ENCODE measurements around the gene MPLKIP.

The MPLKIP gene

DNA sequence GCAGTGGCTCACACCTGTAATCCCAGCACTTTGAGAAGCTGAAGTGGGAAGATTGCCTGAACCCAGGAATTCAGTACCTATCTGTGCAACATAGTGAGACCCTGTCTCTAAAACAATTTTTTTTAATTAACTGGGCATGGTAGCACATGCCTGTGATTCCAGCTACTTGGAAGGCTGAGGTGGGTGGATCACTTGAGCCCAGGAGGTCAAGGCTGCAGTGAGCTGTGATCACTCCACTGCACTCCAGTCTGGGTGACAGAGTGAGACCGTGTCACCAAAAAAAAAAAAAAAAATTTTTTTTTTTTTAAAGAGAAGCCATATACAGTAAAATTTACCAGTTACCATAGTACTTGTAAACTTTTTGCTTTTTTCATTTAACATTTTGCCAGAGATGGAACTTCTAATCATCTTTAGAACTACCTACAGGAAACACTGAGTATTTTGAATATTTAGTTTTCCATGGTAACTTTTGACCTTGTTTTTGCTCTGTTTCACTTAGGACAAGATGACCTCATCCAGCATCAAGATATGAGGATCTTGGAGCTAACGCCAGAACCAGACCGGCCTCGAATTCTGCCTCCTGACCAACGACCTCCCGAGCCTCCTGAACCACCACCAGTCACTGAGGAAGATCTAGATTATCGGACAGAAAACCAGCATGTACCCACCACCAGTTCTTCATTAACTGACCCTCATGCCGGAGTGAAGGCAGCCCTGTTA is 40.6 kb downstream of the MPLKIP start:
- Histone ChIP-seq H3K27me3 (ENCODE audit: insufficient read depth, low read depth) (no peaks in the 10 kb centered on the region), H3K4me2 (no peak overlapping the region), H3K4me1 (ENCODE audit: low read depth, poor library complexity, severe bottlenecking) (no peaks in the 10 kb centered on the region), H3K27ac (no peak overlapping the region), H3K36me3 (ENCODE audit: insufficient read depth) (0 out of 2 replicates have a peak, but pooled peaks cover 4% of the 10 kb centered on the region), H3K9ac (no peak overlapping the region), H3K79me2 (ENCODE audit: insufficient read depth, low read depth) (no peaks in the 10 kb centered on the region), H2AFZ (ENCODE audit: low read depth) (no peak overlapping the region), H4K20me1 (ENCODE audit: insufficient read depth) (no peaks in the 10 kb centered on the region), H3K4me3 (IDR thresholded peaks at IDR 0.05; ENCODE audit: insufficient read depth, low read depth, low read length) (no peak overlapping the region)
- TF ChIP-seq, protein P1, sequence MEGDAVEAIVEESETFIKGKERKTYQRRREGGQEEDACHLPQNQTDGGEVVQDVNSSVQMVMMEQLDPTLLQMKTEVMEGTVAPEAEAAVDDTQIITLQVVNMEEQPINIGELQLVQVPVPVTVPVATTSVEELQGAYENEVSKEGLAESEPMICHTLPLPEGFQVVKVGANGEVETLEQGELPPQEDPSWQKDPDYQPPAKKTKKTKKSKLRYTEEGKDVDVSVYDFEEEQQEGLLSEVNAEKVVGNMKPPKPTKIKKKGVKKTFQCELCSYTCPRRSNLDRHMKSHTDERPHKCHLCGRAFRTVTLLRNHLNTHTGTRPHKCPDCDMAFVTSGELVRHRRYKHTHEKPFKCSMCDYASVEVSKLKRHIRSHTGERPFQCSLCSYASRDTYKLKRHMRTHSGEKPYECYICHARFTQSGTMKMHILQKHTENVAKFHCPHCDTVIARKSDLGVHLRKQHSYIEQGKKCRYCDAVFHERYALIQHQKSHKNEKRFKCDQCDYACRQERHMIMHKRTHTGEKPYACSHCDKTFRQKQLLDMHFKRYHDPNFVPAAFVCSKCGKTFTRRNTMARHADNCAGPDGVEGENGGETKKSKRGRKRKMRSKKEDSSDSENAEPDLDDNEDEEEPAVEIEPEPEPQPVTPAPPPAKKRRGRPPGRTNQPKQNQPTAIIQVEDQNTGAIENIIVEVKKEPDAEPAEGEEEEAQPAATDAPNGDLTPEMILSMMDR (conservative IDR thresholded peaks at IDR 0.05; ENCODE audit: low read depth, low read length) = no peak

DNA sequence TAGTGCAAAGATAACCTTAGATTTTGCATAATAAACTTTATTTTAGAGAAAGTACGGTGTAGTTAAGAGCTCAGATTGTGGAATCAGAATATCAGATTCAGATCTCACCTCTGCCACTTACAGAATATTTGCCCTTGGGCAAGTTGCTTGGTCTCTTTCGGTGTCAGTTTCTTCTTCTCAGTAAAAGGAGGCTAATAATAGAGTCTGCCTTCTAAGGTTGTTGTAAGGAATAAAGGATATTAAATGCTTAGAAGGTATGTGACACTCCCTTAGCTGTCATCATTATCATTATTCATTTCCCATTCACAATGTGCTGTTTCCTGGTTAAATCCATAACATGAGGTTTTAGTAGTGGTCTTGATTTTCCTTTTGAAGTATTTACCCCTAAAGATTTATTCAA is 42.2 kb downstream of the MPLKIP start:
- Histone ChIP-seq H3K4me3 (IDR thresholded peaks at IDR 0.05; ENCODE audit: insufficient read depth, low read depth, low read length) (no peak overlapping the region), H3K4me2 (no peak overlapping the region), H2AFZ (ENCODE audit: low read depth) (no peak overlapping the region), H3K36me3 (ENCODE audit: insufficient read depth) (peaks cover 4% of the 10 kb centered on the region; the same call in 1 of the 2 replicates), H3K27me3 (ENCODE audit: insufficient read depth, low read depth) (no peaks in the 10 kb centered on the region), H4K20me1 (ENCODE audit: insufficient read depth) (no peaks in the 10 kb centered on the region), H3K27ac (no peak overlapping the region), H3K79me2 (ENCODE audit: insufficient read depth, low read depth) (no peaks in the 10 kb centered on the region), H3K4me1 (ENCODE audit: low read depth, poor library complexity, severe bottlenecking) (no peaks in the 10 kb centered on the region), H3K9ac (no peak overlapping the region)
- TF ChIP-seq, protein P1 (conservative IDR thresholded peaks at IDR 0.05; ENCODE audit: low read depth, low read length) = no peak

DNA sequence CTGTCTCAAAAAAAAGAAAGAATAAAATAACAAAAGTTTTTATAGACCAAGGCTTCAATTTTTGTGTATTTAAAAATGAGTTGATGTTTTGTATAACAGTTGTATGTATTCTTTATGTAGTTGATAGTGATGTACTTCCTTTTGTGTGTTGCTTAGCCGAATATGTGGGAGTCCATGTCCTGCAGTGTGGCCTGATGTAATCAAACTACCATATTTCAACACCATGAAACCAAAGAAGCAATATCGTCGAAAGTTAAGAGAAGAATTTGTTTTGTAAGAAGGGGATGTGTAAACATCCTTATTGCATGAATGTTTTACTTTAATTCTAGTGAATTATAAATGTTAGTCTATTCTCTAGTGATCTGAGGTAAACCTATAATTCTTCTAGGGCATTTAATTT is 56.6 kb downstream of the MPLKIP start:
- H3K4me2 ChIP-seq = no peak overlapping the region

More for the DNA sequence above, 56.6 kb downstream of the MPLKIP start:
- no peak overlapping the region for H3K4me3 ChIP-seq (IDR thresholded peaks at IDR 0.05; ENCODE audit: insufficient read depth, low read depth, low read length)
- no peaks in the 10 kb centered on the region for H3K79me2 ChIP-seq (ENCODE audit: insufficient read depth, low read depth)
- no peaks in the 10 kb centered on the region for H3K4me1 ChIP-seq (ENCODE audit: low read depth, poor library complexity, severe bottlenecking)
- no peak overlapping the region for H3K27ac ChIP-seq
- H2AFZ ChIP-seq (ENCODE audit: low read depth) = no peak overlapping the region
- TF ChIP-seq, protein P1 (conservative IDR thresholded peaks at IDR 0.05; ENCODE audit: low read depth, low read length) = no peak
- H3K27me3 ChIP-seq (ENCODE audit: insufficient read depth, low read depth) = no peaks in the 10 kb centered on the region
- no peaks in the 10 kb centered on the region for H4K20me1 ChIP-seq (ENCODE audit: insufficient read depth)
- no peaks in the 10 kb centered on the region for H3K36me3 ChIP-seq (ENCODE audit: insufficient read depth)
- no peak overlapping the region for H3K9ac ChIP-seq

Measured in KMS-11 (cell line).